NCI-H774 (cell line): ENCODE results near the gene RGMA.
"Not testable (repeated sequence)": the region's sequence is repeated elsewhere in the genome, so short reads cannot be mapped to it uniquely, and the experiment has no call there.

ENCODE experiments used
- DNase-seq: peaks from one replicate; lab custom pipeline; 2025; lab: John Stamatoyannopoulos, UW

The RGMA gene

DNA sequence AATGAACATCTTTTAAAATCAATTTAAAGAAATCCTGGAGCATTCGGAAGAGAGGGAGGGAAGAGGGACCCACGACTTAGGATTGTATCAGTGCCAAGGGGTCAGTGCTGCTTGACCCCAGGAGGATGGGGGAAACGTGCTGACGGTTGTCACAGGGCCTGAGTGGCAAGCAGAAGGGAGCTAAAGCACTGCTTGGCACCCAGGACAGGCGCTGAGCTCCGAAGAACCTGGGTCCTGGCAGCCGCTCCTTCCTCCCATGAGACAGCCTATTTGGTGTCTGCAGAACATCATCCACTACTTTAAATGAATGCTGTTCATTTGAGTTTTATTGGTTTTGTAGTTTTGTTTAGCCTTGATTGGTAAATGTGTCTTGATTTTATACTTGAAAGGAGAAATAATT lies 54.5 kb downstream of the RGMA start:
- no peak for DNase-seq

DNA sequence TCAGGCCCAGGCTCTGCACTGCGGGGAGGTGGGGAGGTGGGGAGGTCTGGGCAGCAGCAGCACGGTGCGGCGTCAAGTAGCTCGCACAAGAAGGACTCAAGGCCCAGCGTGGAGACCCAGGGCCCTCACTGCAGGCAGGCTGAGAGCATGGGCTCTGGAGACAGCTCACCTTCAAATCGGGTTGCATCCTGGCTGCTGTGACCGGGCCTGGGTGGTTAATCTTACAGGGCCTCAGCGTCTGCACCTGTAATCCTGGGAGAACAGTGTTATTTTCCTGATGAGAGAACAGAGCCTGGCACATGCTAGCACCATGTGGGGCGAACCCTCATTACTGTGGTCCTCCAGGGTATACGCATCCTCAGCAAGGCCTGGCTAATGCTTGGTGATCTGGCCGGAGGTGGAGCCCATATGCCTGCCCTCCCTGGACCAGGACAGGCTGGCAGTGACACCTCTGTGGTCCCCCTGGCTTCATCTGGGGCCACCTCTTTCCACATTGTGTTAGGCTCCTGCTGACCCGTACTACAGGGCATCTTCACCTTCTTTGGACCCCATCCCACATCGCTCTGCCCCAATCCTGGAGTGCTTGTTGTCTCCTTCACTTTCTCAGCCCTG lies 55.5 kb downstream of the RGMA start:
- no peak for DNase-seq

DNA sequence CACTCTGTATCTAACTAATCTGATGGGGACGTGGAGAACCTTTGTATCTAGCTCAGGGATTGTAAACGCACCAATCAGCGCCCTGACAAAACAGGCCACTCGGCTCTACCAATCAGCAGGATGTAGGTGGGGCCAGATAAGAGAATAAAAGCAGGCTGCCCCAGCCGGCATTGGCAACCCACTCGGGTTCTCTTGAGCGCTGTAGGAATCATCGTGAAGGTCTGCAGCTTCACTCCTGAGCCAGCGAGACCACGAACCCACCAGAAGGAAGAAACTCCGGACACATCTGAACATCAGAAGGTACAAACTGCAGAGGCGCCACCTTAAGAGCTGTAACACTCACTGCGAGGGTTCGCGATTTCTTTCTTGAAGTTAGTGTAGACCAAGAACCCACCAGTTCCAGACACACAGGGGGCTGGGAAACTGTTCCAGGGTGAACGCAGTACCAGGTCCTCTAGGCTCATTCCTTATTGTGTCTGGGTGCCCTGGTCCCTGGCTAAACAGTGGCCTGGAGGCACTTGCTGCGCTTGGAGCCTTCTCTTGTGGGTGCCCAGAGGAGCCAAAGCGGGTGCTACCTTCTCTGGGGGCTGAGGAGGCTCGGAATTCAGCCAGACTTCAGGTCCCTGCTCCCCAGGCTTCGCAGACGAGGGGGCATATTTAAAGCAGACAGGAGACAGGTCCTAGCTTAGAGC lies 56.4 kb downstream of the RGMA start:
- DNase-seq, result not testable (repeated sequence)

DNA sequence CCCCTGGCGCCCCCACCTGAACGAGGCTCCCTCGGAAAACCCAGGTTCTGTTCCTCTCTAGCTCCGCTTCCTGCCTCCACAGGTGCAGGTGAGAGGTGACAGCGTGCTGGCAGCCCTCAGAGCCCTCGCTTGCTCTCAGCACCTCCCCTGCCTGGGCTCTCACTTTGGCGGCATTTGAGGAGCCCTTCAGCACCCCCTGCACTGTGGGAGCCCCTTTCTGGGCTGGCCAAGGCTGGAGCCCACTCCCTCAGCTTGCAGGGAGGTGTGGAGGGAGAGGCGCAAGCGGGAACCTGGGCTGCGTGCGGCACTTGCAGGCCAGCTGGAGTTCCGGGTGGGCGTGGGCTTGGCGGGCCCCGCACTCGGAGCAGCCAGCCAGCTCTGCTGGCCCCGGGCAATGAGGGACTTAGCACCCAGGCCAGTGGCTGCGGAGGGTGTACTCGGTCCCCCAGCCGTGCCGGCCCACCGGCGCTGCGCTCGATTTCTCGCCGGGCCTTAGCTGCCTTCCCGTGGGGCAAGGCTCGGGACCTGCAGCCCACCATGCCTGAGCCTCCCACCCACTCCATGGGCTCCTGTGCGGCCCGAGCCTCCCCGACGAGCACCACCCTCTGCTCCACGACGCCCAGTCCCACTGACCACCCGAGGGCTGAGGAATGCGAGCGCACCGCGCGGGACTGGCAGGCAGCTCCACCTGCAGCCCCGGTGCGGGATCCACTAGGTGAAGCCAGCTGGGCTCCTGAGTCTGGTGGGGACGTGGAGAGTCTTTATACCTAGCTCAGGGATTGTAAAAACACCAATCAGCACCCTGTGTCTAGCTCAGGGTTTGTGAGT lies 57.2 kb downstream of the RGMA start:
- DNase-seq, result not testable (repeated sequence)

DNA sequence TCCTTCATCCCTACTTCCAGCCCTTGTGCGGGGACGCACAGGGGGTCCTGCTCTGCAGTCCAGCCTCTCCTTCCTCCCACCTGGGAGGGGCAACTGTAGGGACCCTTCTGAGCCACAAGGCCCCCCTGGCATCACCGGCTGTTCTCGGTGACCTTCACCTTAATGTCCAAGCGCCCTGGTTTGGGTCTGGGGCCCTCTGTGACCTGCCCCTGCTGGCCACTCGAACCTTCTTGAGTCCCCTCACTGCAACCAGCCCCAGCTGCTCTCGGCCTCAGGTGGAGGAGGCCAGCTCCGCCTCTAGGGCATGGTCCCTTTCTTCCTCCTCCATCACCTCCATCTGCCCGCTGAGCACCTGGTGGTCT lies 57.9 kb downstream of the RGMA start:
- DNase-seq, result no peak

DNA sequence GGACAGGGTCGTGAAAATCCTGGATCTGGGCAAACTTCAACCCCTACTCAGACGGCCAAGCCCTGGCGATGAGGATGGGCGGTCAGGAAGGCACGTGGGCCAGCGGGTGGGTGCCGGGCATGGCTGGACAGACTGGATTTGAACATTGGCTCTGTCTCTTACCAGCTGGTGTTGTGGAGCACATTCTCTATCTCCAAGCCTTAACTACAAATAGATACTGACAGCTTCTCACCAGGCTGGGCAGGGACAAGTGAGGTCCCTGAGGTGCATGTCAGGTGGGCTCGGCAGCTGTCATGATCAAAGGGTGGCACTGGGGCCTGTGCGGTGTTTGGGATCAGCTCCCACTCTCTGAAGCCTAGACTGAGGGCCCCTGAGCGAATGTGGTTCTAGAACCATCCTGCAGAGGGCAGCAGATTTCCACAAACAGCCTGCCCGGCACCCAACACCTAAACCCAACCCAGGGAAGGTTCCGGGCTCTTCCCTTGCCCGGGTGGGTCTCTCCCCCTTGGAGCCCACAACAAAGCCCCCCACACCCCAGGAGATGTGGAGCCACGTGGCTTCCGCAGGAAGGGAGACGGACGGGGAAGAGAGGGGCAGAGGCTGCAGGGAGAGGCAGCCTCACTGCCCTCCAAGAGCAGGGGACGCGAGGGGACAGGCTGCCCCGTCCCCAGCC lies 58.4 kb downstream of the RGMA start:
- DNase-seq, result peak; percentile 26

DNA sequence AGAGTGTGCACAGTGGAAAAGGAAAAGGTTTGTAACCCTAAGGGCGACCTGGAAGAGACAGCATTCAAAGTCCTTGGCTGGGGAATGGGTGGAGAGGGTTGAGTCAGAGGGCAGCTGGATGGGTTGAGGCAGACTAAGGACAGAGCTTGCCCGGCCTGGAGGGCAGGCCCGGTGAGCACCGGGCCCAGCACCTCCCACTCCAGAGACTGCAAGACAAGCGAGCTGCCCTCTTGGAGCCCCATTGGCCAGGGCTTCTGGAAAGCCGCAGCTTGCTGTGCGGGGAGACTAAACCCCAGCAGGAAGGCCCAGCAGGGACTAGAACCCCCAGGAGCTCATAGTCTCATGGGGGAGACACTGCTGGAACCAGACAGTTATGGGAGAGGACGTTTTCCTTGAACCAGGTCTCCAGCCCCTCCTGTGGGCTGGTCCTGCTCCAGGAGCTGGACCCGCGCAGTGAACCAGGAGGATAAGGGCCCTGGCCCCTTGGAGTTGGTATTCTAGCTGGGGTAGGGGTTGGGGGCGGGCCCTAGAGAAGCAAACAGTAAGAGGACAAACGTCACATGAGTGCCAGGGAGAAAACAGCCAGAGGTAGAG lies 59.1 kb downstream of the RGMA start:
- no peak for DNase-seq

DNA sequence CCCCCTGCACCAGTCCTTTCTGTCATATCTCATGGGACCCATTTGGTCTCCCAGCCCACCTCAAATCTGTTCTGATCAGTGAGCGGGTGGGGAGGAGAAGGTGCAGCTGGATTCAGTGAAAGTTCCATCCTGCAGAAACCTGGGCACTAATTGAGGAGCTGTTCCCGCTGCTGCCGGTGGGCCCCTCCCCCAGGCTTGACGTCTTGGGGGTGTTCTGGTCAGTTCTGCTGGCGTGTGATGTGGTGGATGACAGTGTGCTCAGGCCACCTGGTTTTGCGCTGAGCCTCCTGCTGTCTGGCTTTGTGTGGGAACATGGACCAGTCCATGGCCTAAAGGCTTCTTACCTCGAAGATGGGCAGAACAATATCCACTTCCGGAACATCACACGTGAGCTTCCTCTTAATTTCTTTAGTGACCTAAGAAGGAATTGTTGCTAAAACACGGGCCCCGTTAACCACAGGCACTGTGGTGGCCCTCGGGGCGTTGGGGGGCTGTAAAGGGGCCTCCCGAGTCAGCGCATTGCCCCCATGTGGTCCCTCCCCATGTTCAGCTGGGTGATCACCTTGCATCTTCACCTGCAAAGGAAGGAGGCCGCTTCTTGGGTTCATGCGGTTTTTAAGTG lies 59.7 kb downstream of the RGMA start:
- no peak for DNase-seq

DNA sequence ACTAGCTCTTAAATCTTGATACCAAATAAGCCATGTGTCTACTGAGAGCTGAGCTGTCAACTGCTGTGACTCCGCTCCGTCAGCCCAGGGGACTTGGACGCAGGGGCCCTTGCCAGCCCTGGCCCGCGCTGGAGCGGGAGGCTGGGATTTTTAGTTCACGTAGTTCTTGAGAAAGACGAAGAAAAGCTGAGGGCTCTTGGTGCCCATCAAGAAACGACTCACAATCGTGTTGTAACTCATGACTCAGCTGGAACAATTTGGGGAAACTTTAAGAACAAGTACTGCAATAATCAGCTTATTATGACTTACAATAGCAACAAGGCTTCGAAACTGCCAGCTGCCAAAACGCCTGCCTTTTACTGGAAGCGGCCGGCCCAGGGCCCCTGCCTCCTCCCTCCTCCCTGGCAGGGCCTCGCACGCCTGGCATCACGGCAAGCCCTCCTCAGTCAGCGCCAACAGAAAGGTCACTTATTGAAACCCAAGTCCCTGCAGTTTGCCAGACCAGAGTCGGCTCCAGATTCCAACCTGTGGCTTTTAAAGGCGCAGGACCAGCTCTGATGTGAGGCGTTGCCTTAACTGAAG lies 60.3 kb downstream of the RGMA start:
- DNase-seq, result no peak

DNA sequence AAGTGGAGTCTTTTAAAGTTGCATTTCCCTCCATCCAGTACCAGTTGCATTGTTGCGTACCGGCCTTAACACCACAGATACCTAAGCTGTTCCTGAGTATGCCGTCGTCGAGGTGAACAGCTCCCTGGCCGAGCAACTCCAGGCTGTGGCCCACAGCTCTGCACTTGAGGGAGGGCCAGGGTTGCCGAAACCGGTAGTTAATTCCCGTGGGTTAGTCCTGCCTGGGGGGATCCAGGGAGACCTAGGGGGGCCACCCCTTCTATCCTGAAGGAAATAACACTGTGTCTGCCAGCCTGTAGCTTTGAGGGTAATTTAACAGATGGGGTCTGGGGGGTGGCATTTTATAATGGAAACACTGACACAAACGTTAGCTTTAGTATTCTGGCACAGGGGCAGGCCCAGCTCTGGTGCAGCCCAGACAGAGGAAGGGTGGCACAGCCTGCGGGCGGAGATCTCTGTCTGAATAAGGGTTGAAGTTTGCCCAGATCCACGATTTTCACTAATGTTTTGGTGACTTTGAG lies 60.8 kb downstream of the RGMA start:
- DNase-seq, result no peak

DNA sequence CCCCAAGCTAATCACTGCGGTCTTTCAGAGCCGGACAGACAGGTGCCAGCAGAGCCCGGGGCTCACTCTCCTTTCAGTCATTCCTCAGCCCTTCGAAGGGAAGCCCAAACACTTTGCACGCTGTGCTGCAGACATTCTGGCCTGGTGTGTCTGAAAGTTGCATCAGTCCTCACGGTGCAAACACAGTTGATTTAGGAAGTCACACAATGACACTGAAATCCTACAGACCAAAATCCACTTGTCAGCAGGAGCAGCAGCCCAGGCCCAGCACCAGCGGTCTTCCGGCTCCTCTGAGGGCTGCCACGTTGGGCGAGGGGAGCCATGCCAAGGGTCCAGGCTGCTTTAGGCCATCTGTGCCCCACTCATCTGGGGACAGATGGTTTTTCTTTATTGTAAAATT lies 61.6 kb downstream of the RGMA start:
- no peak for DNase-seq

DNA sequence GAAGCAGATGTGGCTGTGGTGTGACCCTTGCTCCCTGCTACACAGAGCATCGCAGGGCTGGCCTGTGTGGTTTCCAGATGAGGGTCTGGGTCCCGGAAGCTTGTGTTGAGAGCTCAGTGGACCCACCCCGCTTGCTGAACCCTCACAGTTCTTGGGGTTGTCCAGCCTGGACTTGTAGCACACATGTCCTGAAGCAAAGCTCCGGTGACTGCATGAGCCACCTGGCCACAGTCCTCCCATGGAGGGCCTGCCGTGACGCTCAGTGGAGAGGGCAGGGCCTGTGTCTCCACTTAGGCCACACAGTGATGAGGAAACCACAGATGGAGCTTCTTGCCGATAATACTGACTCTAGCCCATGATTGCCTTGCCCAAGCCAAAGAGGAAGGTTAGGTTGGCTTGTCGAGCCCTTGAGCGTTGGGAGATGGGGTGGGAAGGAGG lies 62.6 kb downstream of the RGMA start:
- no peak for DNase-seq

DNA sequence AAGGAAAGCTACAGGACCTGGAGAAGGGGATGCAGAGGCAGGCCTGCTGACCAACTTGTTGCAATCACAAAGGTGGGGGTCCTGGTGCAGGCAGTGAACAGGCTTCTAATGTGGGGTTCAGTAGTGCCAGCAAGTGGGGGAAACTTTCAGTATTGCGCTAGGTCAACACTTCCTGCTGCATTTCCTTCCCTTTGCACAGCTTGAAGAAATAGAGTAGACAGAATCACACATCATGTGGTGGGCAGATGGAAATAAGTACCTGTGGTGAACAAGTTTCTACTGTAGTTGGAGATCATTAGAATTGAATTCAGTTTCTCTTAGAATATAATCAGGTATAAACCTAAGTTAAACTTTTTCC lies 63.4 kb downstream of the RGMA start:
- DNase-seq, result no peak

DNA sequence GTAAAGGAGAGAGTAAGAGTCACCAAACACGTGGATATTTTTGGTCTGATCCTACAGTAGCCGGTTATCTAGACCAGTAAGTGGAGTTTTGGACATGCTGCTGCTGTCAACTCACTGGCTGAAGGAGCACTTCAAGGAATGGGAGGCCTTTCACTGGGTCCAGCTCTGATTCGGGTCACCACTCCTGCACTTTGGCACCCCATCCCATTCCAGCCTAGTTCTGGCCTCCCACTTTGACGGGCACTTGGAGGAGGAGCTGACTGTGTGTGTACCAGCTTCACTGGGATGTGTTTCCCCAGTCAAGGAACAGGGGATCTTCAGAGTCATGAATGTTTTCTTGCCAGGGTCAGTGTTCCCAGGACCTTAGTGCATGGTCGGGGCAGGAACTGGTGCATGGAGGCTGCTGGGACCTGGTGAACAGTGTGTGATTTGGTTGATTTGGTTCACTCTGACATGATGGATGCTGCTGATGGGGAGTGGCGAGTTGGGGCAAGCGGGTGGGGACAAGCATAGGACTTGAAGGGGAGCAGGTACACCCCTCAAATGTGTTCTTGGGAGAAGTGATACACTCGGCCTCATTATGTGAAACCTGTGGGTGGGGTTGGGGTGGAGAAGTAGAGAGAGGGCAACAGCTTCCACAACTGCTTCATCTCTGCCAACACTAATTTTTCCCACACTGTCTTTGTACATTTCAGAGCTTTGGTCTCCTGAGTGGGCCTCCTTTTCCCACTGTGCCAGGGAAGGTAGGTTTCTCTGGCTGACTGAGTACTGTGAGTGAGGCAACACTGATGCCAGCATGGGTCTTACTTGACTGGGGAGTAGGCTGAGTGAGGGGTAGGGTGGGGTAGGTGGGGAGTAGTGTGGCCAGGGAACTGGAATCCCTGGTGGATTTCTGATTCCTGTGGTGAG lies 64.0 kb downstream of the RGMA start:
- no peak for DNase-seq

DNA sequence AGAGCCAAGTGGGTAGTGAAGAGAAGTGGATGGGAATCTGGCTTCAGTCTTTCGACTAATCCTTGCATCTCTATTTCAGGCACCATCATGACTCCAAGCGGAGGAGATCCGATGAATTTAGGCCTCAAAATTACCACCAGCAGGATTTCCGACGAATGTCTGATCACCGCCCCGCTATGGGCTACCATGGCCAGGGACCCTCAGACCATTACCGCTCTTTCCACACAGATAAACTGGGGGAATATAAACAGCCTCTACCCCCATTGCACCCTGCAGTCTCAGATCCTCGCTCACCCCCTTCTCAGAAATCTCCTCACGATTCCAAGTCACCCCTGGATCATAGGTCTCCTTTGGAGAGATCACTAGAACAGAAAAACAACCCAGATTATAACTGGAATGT lies 64.7 kb downstream of the RGMA start:
- no peak for DNase-seq

DNA sequence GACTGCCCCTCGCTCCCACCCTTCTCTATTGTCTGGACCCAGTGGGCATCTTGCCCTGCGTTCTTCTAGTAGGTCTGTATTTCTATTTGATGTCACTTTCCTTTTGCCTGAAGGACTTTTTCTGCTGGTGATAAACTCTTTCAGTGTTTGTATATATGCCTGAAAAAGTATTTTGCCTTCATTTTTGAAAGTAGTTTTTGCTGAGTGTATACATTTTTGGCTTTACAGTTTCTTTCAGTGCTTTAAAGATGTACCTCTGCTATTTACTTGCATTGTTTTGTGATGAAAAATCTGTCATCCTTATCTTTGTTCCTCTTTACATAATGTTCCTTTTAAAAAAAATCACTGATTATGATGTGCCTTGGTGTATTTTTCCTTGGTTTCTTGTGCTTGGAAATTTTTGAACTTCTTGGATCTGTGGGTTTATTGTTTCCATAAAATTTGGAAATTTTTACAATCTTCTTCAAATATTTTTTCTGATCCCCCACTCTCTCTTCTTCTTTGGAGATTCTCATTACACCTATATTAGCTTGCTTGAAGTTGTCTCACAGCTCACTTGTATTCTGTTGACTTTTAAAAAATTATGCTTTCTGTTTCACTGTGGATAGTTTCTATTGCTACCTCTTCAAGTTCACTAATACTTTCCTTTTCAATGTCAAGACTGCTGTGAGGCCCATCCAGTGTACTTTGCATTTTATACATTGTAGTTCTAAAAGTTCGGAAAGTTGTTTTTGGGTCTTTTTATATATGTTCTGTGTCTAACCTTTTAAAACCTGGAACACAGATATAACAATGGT lies 67.8 kb downstream of the RGMA start:
- no peak for DNase-seq

DNA sequence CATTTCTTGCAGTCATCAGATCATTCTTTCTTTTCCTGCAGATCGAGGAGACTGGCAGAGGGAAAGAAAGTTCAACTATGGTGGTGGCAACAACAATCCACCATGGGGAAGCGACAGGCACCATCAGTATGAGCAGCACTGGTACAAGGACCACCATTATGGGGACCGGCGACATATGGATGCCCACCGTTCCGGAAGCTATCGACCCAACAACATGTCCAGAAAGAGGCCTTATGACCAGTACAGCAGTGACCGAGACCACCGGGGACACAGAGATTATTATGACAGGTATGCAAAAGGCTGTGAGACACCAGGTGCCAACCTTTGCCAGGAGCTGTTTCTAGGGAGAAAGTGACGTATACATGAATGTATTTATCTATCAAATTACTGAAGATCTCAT lies 69.0 kb downstream of the RGMA start:
- DNase-seq, result no peak

DNA sequence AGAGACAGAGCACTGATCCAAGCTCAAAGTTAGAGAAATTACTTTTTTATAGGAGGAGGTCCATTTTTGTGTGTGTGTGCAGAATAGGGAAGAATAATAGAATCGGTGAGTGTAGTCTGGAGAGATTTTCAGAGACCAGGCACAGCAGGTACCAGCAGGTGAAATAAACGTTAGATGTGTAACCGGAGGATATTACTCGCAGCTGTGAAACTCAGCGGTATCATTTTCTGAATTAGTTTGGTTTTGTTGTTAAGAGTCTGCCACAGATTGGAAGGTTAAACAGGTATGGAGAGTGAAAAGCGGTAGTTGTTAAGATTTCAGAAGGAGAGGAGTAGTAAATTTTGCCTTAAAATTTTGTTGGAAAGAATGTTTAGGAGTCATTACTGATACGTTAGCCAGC lies 69.9 kb downstream of the RGMA start:
- DNase-seq, result no peak

DNA sequence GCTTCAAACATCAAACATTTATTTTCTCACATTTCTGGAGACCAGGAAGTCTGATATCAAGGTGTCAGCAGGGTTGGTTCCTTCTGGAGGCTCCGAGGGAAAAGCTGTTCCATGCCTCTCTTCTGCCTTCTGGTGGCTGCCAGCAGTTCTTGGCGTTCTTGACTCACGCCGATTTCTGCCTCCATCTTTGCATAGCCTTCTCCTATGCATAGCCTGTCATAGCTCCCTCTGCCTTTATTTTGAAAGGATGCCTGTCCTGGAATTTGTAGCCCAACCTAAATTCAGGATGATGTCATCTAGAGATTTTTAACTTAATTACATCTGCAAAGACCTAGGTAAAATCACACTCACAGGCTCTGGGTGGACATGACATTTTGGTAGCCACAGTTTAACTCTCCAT lies 70.4 kb downstream of the RGMA start:
- no peak for DNase-seq
